Measurements from ENCODE around the gene METTL15.
"Not testable (repeated sequence)": the region's sequence is repeated elsewhere in the genome, so short reads cannot be mapped to it uniquely, and the experiment has no call there.

The METTL15 gene

GRCh38 chr11:28107750-28108618 is at the start of gene METTL15, which contains the start of gene KIF18A:
METTL15 (plus strand) TSS chr11:28108388; CDS start chr11:28113335, 4,947 bp downstream.
KIF18A (minus strand) TSS chr11:28108156; CDS start chr11:28097947, 10,209 bp downstream.
- TF ChIP-seq CTCF (conservative IDR thresholded peaks at IDR 0.05; ENCODE audit: low read depth, low read length), result no peak
- peak within 1 kb of the TSS; percentile 81 for H3K4me3 ChIP-seq (ENCODE audit: low read depth, low read length)
- DNase-seq (ENCODE audit: low read depth), result peak; percentile 100

DNA sequence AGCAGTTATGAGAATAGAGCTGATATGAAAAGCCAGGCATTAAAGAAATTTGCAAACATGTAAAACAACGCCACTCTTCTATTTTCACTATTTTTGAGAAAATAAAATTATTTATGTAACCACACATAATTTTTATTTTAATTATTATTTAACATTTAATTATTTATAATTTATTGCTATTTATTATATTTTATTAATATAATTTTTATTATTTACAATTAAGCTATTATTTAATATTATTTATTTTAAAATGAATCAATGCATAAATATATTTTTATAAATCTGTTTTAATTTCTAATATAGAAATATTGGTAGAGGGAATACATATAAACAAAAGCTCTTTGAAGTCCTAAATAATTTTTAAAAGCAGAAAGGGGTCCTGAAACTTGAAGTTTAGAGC is 36.9 kb upstream of the METTL15 start:
- TF ChIP-seq CTCF (conservative IDR thresholded peaks at IDR 0.05; ENCODE audit: low read depth, low read length), result no peak
- no peak overlapping the region for H3K4me3 ChIP-seq (ENCODE audit: low read depth, low read length)
- no peak for DNase-seq (ENCODE audit: low read depth)

DNA sequence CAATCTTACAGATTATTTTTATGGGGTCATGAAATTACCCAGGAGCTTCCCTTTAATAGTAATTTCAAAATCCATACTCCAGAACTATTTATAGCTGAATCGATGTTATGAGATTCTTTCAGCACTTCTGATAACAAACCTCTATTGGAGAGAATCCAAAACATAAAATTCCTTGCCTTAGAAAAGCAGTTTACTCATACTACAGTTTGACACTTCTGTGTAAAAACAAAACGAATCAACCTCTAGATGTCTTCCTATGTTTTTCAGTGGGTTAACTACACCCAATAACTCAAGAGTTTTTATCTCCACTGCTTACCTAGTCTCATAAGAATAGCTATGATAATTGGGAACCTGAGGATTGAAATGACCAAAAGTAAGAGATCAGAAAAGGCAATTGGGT is 35.9 kb upstream of the METTL15 start:
- peak; percentile 83 for DNase-seq (ENCODE audit: low read depth)
- H3K4me3 ChIP-seq (ENCODE audit: low read depth, low read length), result no peak overlapping the region
- no peak for TF ChIP-seq CTCF (conservative IDR thresholded peaks at IDR 0.05; ENCODE audit: low read depth, low read length)

GRCh38 chr11:28077521-28077920 is 30.7 kb upstream of the METTL15 start:
- no peak for DNase-seq (ENCODE audit: low read depth)
- H3K4me3 ChIP-seq (ENCODE audit: low read depth, low read length), result no peak overlapping the region
- no peak for TF ChIP-seq CTCF (conservative IDR thresholded peaks at IDR 0.05; ENCODE audit: low read depth, low read length)

- TF ChIP-seq CTCF (conservative IDR thresholded peaks at IDR 0.05; ENCODE audit: low read depth, low read length), result no peak
- no peak overlapping the region for H3K4me3 ChIP-seq (ENCODE audit: low read depth, low read length)
- no peak for DNase-seq (ENCODE audit: low read depth)
Observed at GRCh38 chr11:28083118-28083517, 25.1 kb upstream of the METTL15 start.

GRCh38 chr11:28086569-28086968 is 21.6 kb upstream of the METTL15 start:
- DNase-seq (ENCODE audit: low read depth), result peak; percentile 51
- H3K4me3 ChIP-seq (ENCODE audit: low read depth, low read length), result no peak overlapping the region
- TF ChIP-seq CTCF (conservative IDR thresholded peaks at IDR 0.05; ENCODE audit: low read depth, low read length), result no peak

DNA sequence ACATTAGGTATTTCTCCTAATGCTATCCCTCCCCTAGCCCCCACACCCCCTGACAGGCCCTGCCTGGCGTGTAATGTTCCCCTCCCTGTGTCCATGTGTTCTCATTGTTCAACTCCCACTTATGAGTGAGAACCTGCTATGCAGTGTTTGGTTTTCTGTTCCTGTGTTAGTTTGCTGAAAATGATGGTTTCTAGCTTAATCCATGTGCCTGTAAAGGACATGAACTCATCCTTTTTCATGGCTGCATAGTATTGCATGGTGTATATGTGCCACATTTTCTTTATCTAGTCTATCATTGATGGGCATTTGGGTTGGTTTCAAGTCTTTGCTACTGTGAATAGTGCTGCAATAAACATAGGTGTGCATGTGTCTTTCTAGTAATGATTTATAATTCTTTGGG is 21.0 kb upstream of the METTL15 start:
- not testable (repeated sequence) for DNase-seq (ENCODE audit: low read depth); H3K4me3 ChIP-seq (ENCODE audit: low read depth, low read length)

- not testable (repeated sequence) for H3K4me3 ChIP-seq (ENCODE audit: low read depth, low read length); DNase-seq (ENCODE audit: low read depth)
Observed at GRCh38 chr11:28087693-28088092, 20.5 kb upstream of the METTL15 start.

All from choroid plexus epithelial cell (primary cell).